ENCODE measurements around the gene NTHL1. TPM values are rescaled to one million over a fixed set of nuclear protein-coding genes. Genes with fewer than 3 reads are reported as not detected.
A peak's percentile ranks its signal among the peaks of the same experiment; 100 is the strongest.

NTHL1 gene
- total and polyA plus RNA-seq, 2 of the 4 experiments (the other 2 are of a cell fraction): 22.8 to 28.0 TPM

DNA sequence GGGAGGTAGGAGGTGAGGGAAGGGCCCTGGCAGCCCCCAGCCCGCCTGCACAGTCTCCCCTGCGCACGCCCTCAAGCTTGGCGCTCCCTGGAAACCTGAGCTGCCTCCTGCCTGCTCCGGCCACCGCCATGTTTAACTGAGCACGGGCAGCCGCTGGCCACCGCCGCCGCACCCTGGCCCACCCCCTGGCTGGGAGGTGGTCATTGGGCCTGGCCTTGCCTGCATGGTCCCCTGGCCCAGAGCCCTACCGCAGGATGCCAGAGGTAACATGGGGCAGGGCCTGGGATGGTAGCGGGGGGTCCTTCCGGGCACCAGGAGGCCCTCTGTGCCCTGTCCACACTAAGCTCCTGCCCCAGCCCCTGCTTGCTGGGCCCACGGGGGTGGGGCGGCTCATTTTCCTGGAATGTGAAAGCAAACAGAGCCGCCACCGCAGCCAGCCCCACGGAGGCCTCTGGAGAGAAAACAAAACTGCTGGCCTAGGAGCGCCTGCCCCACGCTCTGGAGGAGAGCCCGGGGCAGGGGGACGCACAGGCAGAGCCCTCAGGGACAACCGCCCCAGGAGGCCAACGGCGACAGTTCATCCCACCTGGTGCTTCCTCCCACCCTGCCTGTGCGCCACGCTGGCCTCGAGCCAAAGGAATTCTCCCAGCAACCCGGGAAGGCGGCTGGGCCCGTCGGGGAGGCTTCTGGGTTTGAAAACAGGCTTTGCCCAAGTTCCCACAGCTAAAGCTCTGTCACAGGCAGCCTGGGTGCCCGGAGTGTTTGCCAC, 12.0 kb downstream of the NTHL1 start:
- peak overlapping the region; percentile 99 for H2AK5ac ChIP-seq (ENCODE audit: low read depth, low read length)
- H2BK5ac ChIP-seq (ENCODE audit: low read depth, low read length, poor library complexity, severe bottlenecking): peak overlapping the region; percentile 98
- H3K9me3 ChIP-seq (ENCODE audit: control insufficient read depth, insufficient read depth, low read length): no peaks in the 10 kb centered on the region
- no peak overlapping the region for H3K4me3 ChIP-seq (ENCODE audit: insufficient read depth, low read depth, low read length)
- POLR2A ChIA-PET (ENCODE audit: unreplicated experiment): no interaction called here
- no TSS peak for BruUV-seq (replicated peaks)
- peaks cover 68% of the 10 kb centered on the region for H3K4me1 ChIP-seq (ENCODE audit: control insufficient read depth, insufficient read depth, low read length)
- peak overlapping the region; percentile 98 for H2AK9ac ChIP-seq (replicated peaks; ENCODE audit: low read depth, low read length, poor library complexity)
- H4K20me1 ChIP-seq (ENCODE audit: insufficient read depth, low read length): no peaks in the 10 kb centered on the region
- peak overlapping the region; percentile 59 for H2AFZ ChIP-seq (replicated peaks; ENCODE audit: low read length, poor library complexity)
- peaks cover 16% of the 10 kb centered on the region for H3K9me1 ChIP-seq (ENCODE audit: insufficient read depth, low read length)
- H2BK120ac ChIP-seq (ENCODE audit: low read depth, low read length): peak overlapping the region; percentile 96
- H4K91ac ChIP-seq (ENCODE audit: insufficient read depth, low read depth, low read length): peak overlapping the region; percentile 99
- peak overlapping the region; percentile 94 for H2BK20ac ChIP-seq (ENCODE audit: low read depth, low read length)
- dilution Hi-C loops (cut with HindIII; ENCODE audit: low sequenced_read_pairs, unreplicated experiment): no loop called here
- intact Hi-C loops (cut with micrococcal nuclease): no loop called here
- H4K8ac ChIP-seq (ENCODE audit: low read depth in 2 of 2, low read length in 2 of 2): peak overlapping the region; percentile 90 to 92
- DNase-seq: peak; percentile 77
- H3K27me3 ChIP-seq (ENCODE audit: control insufficient read depth, insufficient read depth, low read length): no peaks in the 10 kb centered on the region
- 26% methylated on average over 20 of the region's 34 CpGs; no CpG with 5 or more reads in 1 of the 2 experiments for WGBS, 2 experiments (ENCODE audit: extremely low coverage in 2 of 2, insufficient read length in 1 of 2)
- peak overlapping the region; percentile 97 for H3K4ac ChIP-seq (ENCODE audit: low read depth, low read length)
- peak overlapping the region; percentile 97 for H4K5ac ChIP-seq (ENCODE audit: low read depth, low read length)
- H3K27ac ChIP-seq (ENCODE audit: insufficient read depth, low read length): peak overlapping the region; percentile 100
- peak overlapping the region; percentile 100; the same call in 2 of the 3 replicates for H2BK15ac ChIP-seq (ENCODE audit: low read depth, low read length)
- TF ChIP-seq MAFK (IDR thresholded peaks at IDR 0.05; ENCODE audit: low read depth, low read length) (no peak), BHLHE40 (IDR thresholded peaks at IDR 0.05; ENCODE audit: low read depth, low read length) (0 out of 2 replicates have a peak, but pooled peaks have one; percentile 4), RAD21 (IDR thresholded peaks at IDR 0.05; ENCODE audit: low read length) (no peak), NFE2L2 (IDR thresholded peaks at IDR 0.05; ENCODE audit: low read depth, low read length) (no peak), FOS (IDR thresholded peaks at IDR 0.05; ENCODE audit: low read depth, low read length) (0 out of 2 replicates have a peak, but pooled peaks have one; percentile 23), RFX5 (IDR thresholded peaks at IDR 0.05; ENCODE audit: low read depth, low read length) (no peak), MXI1 (IDR thresholded peaks at IDR 0.05; ENCODE audit: borderline replicate concordance, low read depth, low read length) (no peak), MAZ (IDR thresholded peaks at IDR 0.05; ENCODE audit: borderline replicate concordance, low read depth, low read length) (peak; percentile 96), SMC3 (IDR thresholded peaks at IDR 0.05; ENCODE audit: low read depth, low read length) (0 out of 2 replicates have a peak, but pooled peaks have one; percentile 10), CHD1 (IDR thresholded peaks at IDR 0.05; ENCODE audit: low read depth, low read length) (no peak)
- TF ChIP-seq, protein P1, sequence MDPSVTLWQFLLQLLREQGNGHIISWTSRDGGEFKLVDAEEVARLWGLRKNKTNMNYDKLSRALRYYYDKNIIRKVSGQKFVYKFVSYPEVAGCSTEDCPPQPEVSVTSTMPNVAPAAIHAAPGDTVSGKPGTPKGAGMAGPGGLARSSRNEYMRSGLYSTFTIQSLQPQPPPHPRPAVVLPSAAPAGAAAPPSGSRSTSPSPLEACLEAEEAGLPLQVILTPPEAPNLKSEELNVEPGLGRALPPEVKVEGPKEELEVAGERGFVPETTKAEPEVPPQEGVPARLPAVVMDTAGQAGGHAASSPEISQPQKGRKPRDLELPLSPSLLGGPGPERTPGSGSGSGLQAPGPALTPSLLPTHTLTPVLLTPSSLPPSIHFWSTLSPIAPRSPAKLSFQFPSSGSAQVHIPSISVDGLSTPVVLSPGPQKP (IDR thresholded peaks at IDR 0.05; ENCODE audit: borderline replicate concordance, low read depth, low read length): no peak
- TF ChIP-seq, protein P2, sequence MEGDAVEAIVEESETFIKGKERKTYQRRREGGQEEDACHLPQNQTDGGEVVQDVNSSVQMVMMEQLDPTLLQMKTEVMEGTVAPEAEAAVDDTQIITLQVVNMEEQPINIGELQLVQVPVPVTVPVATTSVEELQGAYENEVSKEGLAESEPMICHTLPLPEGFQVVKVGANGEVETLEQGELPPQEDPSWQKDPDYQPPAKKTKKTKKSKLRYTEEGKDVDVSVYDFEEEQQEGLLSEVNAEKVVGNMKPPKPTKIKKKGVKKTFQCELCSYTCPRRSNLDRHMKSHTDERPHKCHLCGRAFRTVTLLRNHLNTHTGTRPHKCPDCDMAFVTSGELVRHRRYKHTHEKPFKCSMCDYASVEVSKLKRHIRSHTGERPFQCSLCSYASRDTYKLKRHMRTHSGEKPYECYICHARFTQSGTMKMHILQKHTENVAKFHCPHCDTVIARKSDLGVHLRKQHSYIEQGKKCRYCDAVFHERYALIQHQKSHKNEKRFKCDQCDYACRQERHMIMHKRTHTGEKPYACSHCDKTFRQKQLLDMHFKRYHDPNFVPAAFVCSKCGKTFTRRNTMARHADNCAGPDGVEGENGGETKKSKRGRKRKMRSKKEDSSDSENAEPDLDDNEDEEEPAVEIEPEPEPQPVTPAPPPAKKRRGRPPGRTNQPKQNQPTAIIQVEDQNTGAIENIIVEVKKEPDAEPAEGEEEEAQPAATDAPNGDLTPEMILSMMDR (conservative IDR thresholded peaks at IDR 0.05; ENCODE audit: low read depth, low read length): no peak
- TF ChIP-seq, protein P3, sequence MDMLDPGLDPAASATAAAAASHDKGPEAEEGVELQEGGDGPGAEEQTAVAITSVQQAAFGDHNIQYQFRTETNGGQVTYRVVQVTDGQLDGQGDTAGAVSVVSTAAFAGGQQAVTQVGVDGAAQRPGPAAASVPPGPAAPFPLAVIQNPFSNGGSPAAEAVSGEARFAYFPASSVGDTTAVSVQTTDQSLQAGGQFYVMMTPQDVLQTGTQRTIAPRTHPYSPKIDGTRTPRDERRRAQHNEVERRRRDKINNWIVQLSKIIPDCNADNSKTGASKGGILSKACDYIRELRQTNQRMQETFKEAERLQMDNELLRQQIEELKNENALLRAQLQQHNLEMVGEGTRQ (IDR thresholded peaks at IDR 0.05; ENCODE audit: low read depth, low read length): no peak
- in situ Hi-C loops (cut with MboI; ENCODE audit: low sequenced_read_pairs): no loop called here
- peaks cover 19 to 69% of the 10 kb centered on the region in 2 experiments; a peak in 3 of 4 replicates for H3K79me1 ChIP-seq (ENCODE audit: low read depth in 1 of 2, low read length in 2 of 2)
- peak overlapping the region; percentile 75 for H3K9ac ChIP-seq (ENCODE audit: low read depth, low read length)
- ATAC-seq (ENCODE audit: low read depth): peak; percentile 71
- H3K18ac ChIP-seq (ENCODE audit: low read depth, low read length): peak overlapping the region; percentile 93
- H3K14ac ChIP-seq (replicated peaks; ENCODE audit: low read depth, low read length): peak overlapping the region; percentile 94
- peak overlapping the region; percentile 93 for H3K23ac ChIP-seq (ENCODE audit: low read depth, low read length)
- peak overlapping the region; percentile 70 for H3K4me2 ChIP-seq (ENCODE audit: low read depth, low read length)
- peaks cover 38% of the 10 kb centered on the region for H3K36me3 ChIP-seq (ENCODE audit: control insufficient read depth, insufficient read depth, low read length)
- CTCF ChIA-PET: no interaction called here
- H3K56ac ChIP-seq (ENCODE audit: extremely low read depth, insufficient read depth, low read length): peak overlapping the region; percentile 54
